Stimulated activated CD8-positive, alpha-beta memory T cell treated with anti-CD3 and anti-CD28 coated beads, Interleukin-12 subunit alpha, Interleukin-12 subunit beta, amount 100 ng/mL, for 4 hours (primary cell): ENCODE measurements around the gene EED.
"Not testable (repeated sequence)": the region's sequence is repeated elsewhere in the genome, so short reads cannot be mapped to it uniquely, and the experiment has no call there.

ENCODE experiments used
- DNase-seq: peaks from one replicate; pipeline ENCODE4 v3.0.0-alpha.2; 2020; ENCODE audit warnings: low read depth

The EED gene

DNA sequence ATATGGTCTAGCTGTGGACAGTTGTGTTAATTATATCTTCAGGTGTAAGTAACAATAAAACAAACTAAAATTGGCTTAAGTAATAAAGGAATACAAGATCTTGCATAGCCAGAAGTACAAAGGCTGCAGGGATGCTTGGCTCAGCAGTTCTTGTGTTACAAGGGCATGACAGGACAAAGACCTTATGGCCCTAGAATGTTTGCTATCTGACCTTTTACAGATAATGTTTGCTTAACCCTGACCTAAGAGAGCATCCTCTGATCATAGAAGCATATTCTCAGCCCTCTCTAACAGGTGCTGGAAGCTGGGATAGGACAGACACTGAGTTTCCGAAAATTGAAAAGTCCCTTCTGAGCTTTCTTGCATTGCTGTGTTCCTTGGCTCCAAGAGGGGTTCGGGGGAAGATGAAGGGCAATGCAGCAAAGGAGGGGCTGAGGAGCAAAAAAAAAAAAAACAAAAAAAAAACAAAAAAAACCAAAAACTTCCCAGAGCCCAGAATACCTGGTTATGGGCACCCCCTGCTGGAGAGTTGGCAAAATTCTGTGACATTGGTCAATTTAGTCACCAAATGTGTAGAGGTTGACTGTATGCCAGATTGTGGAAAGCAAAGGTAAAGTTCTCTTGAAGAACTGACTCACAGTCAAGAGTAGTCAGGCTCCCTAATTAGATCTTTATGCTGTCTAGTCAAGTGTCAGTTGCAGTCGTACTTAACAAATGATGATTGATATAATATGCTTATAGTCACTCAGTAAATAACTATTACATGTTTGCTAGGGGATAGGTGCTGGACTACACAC lies 47.1 kb downstream of the EED start:
- peak; percentile 22 for DNase-seq

GRCh38 chr11:86292912-86293616 lies 48.5 kb downstream of the EED start:
- DNase-seq, result no peak

GRCh38 chr11:86294026-86294425 lies 49.5 kb downstream of the EED start:
- no peak for DNase-seq

DNA sequence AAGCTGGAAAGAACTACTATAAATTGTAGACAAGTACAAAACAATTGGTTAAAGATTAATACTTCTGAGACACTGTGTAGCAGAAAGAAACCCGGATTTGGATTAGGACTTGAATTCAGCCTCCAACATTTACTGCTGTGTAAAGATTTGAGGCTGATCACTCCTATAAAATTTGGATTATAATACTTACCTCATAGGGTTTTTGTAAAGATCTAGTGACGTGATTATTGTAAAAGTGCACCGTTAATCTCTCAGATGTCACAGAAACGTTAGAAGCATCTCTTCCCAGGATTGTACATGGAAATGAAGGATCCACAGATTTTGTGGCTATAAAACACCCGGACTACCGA lies 57.2 kb downstream of the EED start:
- no peak for DNase-seq

DNA sequence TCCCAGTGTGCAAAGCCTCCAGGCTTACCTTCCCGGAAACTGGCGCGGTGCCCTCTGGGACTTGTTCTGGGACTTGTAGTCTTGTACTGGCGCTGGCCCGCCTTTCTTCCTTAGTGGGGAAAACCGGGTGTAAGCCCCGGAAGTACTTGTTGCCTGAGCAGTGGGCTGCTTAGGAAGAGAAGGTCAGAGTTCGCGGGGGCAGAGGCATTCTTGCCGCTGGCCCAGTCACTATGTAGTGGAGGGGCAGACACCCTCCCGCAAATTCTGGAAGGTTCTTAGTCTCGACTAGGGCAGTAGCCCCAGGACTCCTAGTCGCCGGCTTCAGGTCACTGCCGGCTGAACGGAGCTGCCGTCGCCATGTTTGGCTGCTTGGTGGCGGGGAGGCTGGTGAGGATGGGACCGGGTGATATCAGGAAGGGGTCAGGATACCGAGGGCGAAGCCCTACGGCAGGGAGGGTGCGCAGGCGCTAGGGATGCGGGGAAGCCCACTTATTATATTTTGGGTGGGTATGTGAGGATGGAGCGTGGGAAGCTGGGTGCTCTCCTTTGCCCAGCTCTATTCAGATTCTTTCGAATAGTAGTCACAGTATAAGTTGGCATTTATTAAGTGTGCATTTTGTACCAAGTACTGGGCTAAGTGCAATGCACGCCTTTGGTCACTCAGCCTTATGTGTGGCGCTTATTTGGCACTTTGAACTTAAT lies 57.7 kb downstream of the EED start, which contains the start of gene HIKESHI:
Gene HIKESHI (plus strand): TSS at position 149 of the 702 bp plus-strand sequence. CDS start 209 bp downstream, at position 358.
- peak; percentile 79 for DNase-seq

DNA sequence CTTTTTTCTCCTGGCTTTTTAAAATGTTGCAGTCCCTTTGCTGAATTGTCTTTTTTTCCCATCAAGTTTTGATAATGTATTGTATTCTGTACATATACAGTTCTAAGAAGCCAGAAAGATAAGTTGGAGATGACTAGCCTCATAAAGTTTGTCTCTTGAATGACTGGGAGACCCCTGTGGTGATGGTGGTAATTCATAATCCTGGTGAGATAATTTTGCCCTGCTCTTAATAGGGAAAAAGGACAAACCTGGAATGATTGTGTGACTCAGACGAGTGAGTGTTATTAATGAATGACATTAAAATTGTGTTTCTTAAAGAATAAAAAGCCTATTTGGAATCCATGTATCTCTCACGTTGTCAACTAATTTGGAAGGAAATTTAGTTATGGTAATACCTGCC lies 58.7 kb downstream of the EED start:
- DNase-seq, result no peak

DNA sequence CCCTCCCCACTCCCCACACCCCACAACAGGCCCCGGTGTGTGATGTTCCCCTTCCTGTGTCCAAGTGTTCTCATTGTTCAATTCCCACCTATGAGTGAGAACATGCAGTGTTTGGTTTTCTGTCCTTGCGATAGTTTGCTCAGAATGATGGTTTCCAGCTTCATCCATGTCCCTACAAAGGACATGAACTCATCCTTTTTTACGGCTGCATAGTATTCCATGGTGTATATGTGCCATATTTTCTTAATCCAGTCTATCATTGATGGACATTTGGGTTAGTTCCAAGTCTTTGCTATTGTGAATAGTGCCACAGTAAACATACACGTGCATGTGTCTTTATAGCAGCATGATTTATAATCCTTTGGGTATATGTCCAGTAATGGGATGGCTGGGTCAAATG lies 64.2 kb downstream of the EED start:
- not testable (repeated sequence) for DNase-seq

- no peak for DNase-seq
These were observed 69.2 kb downstream of the EED start for GRCh38 chr11:86313793-86314192.

DNA sequence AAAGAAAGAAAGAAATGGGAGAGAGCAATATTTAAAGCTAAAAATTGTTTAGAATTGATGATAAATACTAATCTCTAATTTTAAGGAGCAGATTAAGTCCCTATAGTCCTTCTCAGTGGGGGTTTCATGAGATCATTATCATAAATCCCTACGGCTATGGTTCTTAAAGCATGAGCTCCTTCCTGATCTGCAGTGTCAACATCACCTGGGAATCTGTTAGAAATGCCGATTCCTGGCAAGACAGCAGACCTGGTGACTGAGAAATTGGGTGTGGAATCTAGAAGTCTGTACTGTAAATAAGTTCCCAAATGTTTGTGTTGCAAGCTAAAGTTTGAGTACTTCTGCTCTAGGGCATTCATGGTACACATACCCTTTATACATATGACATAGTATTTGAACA lies 70.1 kb downstream of the EED start:
- no peak for DNase-seq
